Measurements from ENCODE around the gene SOX13. TPM values are rescaled to one million over a fixed set of nuclear protein-coding genes. Genes with fewer than 3 reads are reported as not detected.

Gene SOX13
- total and polyA plus RNA-seq, 2 of the 4 experiments (the other 2 are of a cell fraction) = 0.54 to 3.5 TPM

DNA sequence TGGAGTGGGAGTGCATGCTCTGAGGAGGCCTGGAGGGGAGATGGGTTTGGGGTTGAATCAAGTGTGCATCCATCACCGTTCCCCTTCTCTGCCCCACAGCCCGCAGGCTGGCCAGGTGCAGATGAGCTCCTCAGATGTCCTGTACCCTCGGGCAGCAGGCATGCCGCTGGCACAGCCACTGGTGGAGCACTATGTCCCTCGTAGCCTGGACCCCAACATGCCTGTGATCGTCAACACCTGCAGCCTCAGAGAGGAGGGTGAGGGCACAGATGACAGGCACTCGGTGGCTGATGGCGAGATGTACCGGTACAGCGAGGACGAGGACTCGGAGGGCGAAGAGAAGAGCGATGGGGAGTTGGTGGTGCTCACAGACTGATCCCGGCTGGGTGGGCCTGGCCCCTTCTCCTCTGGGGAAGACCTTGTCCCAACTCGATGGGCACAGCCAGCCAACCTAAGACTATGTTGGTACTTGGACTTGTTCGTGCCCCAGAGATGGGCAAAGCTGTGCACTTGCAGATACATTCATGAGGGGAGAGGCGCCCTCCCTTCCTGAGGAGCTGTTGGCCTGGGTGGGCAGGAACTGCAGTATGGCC lies 52.9 kb downstream of the SOX13 start:
- no peak overlapping the region for H3K27ac ChIP-seq (ENCODE audit: insufficient read depth, low read length)
- no peak overlapping the region for H2AK5ac ChIP-seq (ENCODE audit: low read depth, low read length)
- H4K91ac ChIP-seq (ENCODE audit: insufficient read depth, low read depth, low read length) = no peak overlapping the region
- no peak overlapping the region for H2BK120ac ChIP-seq (ENCODE audit: low read depth, low read length)
- CTCF ChIA-PET = interaction anchor here (7.8 kb wide), 1 partner anchor 255 kb away, joined by 95 read pairs; no protein-coding TSS in a partner anchor
- H2AK9ac ChIP-seq (replicated peaks; ENCODE audit: low read depth, low read length, poor library complexity) = no peak overlapping the region
- WGBS, 2 experiments (ENCODE audit: extremely low coverage in 2 of 2, insufficient read length in 1 of 2) = 72% methylated on average over 2 of the region's 18 CpGs; no CpG with 5 or more reads in 1 of the 2 experiments
- no peaks in the 10 kb centered on the region for H3K9me3 ChIP-seq (ENCODE audit: control insufficient read depth, insufficient read depth, low read length)
- TF ChIP-seq MXI1 (IDR thresholded peaks at IDR 0.05; ENCODE audit: borderline replicate concordance, low read depth, low read length) (no peak), POLR2A (IDR thresholded peaks at IDR 0.05; ENCODE audit: low read depth, low read length) (no peak), RAD21 (IDR thresholded peaks at IDR 0.05; ENCODE audit: low read length) (no peak), SMC3 (IDR thresholded peaks at IDR 0.05; ENCODE audit: low read depth, low read length) (no peak), CEBPB (IDR thresholded peaks at IDR 0.05; ENCODE audit: low read depth, low read length) (no peak), FOS (IDR thresholded peaks at IDR 0.05; ENCODE audit: low read depth, low read length) (no peak), MAZ (IDR thresholded peaks at IDR 0.05; ENCODE audit: borderline replicate concordance, low read depth, low read length) (no peak), ELK1 (IDR thresholded peaks at IDR 0.05; ENCODE audit: borderline replicate concordance, low read depth, low read length) (no peak), RCOR1 (IDR thresholded peaks at IDR 0.05; ENCODE audit: insufficient replicate concordance, low read length) (no peak), RFX5 (IDR thresholded peaks at IDR 0.05; ENCODE audit: low read depth, low read length) (no peak), NFE2L2 (IDR thresholded peaks at IDR 0.05; ENCODE audit: low read depth, low read length) (no peak)
- TF ChIP-seq, protein P1, sequence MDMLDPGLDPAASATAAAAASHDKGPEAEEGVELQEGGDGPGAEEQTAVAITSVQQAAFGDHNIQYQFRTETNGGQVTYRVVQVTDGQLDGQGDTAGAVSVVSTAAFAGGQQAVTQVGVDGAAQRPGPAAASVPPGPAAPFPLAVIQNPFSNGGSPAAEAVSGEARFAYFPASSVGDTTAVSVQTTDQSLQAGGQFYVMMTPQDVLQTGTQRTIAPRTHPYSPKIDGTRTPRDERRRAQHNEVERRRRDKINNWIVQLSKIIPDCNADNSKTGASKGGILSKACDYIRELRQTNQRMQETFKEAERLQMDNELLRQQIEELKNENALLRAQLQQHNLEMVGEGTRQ (IDR thresholded peaks at IDR 0.05; ENCODE audit: low read depth, low read length) = no peak
- TF ChIP-seq, protein P2, sequence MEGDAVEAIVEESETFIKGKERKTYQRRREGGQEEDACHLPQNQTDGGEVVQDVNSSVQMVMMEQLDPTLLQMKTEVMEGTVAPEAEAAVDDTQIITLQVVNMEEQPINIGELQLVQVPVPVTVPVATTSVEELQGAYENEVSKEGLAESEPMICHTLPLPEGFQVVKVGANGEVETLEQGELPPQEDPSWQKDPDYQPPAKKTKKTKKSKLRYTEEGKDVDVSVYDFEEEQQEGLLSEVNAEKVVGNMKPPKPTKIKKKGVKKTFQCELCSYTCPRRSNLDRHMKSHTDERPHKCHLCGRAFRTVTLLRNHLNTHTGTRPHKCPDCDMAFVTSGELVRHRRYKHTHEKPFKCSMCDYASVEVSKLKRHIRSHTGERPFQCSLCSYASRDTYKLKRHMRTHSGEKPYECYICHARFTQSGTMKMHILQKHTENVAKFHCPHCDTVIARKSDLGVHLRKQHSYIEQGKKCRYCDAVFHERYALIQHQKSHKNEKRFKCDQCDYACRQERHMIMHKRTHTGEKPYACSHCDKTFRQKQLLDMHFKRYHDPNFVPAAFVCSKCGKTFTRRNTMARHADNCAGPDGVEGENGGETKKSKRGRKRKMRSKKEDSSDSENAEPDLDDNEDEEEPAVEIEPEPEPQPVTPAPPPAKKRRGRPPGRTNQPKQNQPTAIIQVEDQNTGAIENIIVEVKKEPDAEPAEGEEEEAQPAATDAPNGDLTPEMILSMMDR (conservative IDR thresholded peaks at IDR 0.05; ENCODE audit: low read depth, low read length) = no peak
- no peak overlapping the region for H2AFZ ChIP-seq (replicated peaks; ENCODE audit: low read length, poor library complexity)
- no peak overlapping the region for H2BK5ac ChIP-seq (ENCODE audit: low read depth, low read length, poor library complexity, severe bottlenecking)
- H3K9me1 ChIP-seq (ENCODE audit: insufficient read depth, low read length) = 0 out of 2 replicates have a peak, but pooled peaks cover 5% of the 10 kb centered on the region
- in situ Hi-C loops (cut with MboI; ENCODE audit: low sequenced_read_pairs) = loop anchor here (5.0 kb wide), 1 partner anchor 254 kb away; no protein-coding TSS in a partner anchor
- peaks cover 12% of the 10 kb centered on the region for H3K4me1 ChIP-seq (ENCODE audit: control insufficient read depth, insufficient read depth, low read length)
- no peak overlapping the region for H3K18ac ChIP-seq (ENCODE audit: low read depth, low read length)
- H3K4me3 ChIP-seq (ENCODE audit: insufficient read depth, low read depth, low read length) = no peak overlapping the region
- H4K5ac ChIP-seq (ENCODE audit: low read depth, low read length) = no peak overlapping the region
- intact Hi-C loops (cut with micrococcal nuclease) = no loop called here
- no peak overlapping the region for H2BK20ac ChIP-seq (ENCODE audit: low read depth, low read length)
- no peak for DNase-seq
- no peak overlapping the region for H3K23ac ChIP-seq (ENCODE audit: low read depth, low read length)
- no peaks in the 10 kb centered on the region for H4K20me1 ChIP-seq (ENCODE audit: insufficient read depth, low read length)
- H3K9ac ChIP-seq (ENCODE audit: low read depth, low read length) = no peak overlapping the region
- H3K36me3 ChIP-seq (ENCODE audit: control insufficient read depth, insufficient read depth, low read length) = peaks cover 7% of the 10 kb centered on the region
- no peaks in the 10 kb centered on the region for H3K27me3 ChIP-seq (ENCODE audit: control insufficient read depth, insufficient read depth, low read length)
- POLR2A ChIA-PET (ENCODE audit: unreplicated experiment) = no interaction called here
- H3K4ac ChIP-seq (ENCODE audit: low read depth, low read length) = no peak overlapping the region; the same call in 1 of the 2 replicates
- ATAC-seq (ENCODE audit: low read depth) = no peak
- no peak overlapping the region for H3K4me2 ChIP-seq (ENCODE audit: low read depth, low read length)
- H3K14ac ChIP-seq (replicated peaks; ENCODE audit: low read depth, low read length) = no peak overlapping the region
- dilution Hi-C loops (cut with HindIII; ENCODE audit: low sequenced_read_pairs, unreplicated experiment) = loop anchor here (25.0 kb wide), 1 partner anchor 264 kb away; the partner anchor contains the start of gene SNRPE
- H4K8ac ChIP-seq (ENCODE audit: low read depth in 2 of 2, low read length in 2 of 2) = no peak overlapping the region
- no peak overlapping the region for H2BK15ac ChIP-seq (ENCODE audit: low read depth, low read length)
- BruUV-seq (replicated peaks) = no TSS peak
- no peaks in the 10 kb centered on the region for H3K79me1 ChIP-seq (ENCODE audit: low read depth in 1 of 2, low read length in 2 of 2)
- H3K56ac ChIP-seq (ENCODE audit: extremely low read depth, insufficient read depth, low read length) = no peak overlapping the region
